SK-N-SH treated with all-trans-retinoic acid at 6 μM for 48 hours (cell line): ENCODE results near the gene ETS1.

Source experiments
- CSDC2 ChIP-seq: fragments of 250-450 bp; sonication (Bioruptor Pico); IDR thresholded peaks from 2 replicates; pipeline ENCODE4 v1.5.0; 2020; ENCODE audit warnings: mild to moderate bottlenecking, moderate library complexity
- ESRRG ChIP-seq: fragments of 250-450 bp; sonication (Bioruptor Pico); IDR thresholded peaks from 2 replicates; pipeline ENCODE4 v1.6.1; 2021; ENCODE audit warnings: mild to moderate bottlenecking
- TCF4 ChIP-seq: fragments of 250-450 bp; sonication (Bioruptor Pico); IDR thresholded peaks from 2 replicates; pipeline ENCODE4 v1.8.0; 2021; ENCODE audit warnings: mild to moderate bottlenecking, moderate library complexity, borderline replicate concordance
- ZC3H10 ChIP-seq: fragments of 250-450 bp; sonication (Bioruptor Pico); IDR thresholded peaks from 2 replicates; pipeline ENCODE4 v1.5.1; 2021; ENCODE audit warnings: mild to moderate bottlenecking, moderate library complexity
- TF ChIP-seq, protein P1 (sequence below): fragments of 250-450 bp; sonication (Bioruptor Pico); IDR thresholded peaks from 2 replicates; pipeline ENCODE4 v1.8.0; 2020; ENCODE audit warnings: mild to moderate bottlenecking, moderate library complexity, borderline replicate concordance
- TF ChIP-seq, protein P2 (sequence below): fragments of 250-450 bp; sonication (Bioruptor Pico); IDR thresholded peaks from 2 replicates; pipeline ENCODE4 v1.8.0; 2021; ENCODE audit warnings: low read depth, mild to moderate bottlenecking, moderate library complexity, borderline replicate concordance

DNA sequence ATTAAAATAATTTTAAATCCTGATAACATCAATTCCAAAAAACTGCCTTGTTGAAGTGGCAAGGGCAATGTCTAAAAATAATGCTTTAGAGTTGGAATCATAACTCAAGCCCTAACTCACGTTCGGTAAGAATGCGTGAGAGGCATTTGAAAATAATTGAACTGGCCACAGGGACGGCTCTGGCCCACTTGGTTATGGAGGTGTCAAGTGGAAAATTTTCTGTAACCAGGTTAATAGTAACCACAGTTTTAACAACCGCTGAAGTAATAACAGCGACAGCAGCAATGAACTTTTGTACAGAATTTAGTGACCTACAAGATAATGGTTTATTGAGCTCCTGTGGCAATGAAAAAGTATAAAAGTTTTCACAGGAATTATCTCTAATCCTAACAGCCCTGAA, 79.4 kb downstream of the ETS1 start:
- TF ChIP-seq CSDC2 (CRISPR knock-in tag) (no peak), ZC3H10 (CRISPR knock-in tag) (no peak), ESRRG (CRISPR knock-in tag) (no peak), TCF4 (CRISPR knock-in tag) (no peak)
- TF ChIP-seq, protein P1, sequence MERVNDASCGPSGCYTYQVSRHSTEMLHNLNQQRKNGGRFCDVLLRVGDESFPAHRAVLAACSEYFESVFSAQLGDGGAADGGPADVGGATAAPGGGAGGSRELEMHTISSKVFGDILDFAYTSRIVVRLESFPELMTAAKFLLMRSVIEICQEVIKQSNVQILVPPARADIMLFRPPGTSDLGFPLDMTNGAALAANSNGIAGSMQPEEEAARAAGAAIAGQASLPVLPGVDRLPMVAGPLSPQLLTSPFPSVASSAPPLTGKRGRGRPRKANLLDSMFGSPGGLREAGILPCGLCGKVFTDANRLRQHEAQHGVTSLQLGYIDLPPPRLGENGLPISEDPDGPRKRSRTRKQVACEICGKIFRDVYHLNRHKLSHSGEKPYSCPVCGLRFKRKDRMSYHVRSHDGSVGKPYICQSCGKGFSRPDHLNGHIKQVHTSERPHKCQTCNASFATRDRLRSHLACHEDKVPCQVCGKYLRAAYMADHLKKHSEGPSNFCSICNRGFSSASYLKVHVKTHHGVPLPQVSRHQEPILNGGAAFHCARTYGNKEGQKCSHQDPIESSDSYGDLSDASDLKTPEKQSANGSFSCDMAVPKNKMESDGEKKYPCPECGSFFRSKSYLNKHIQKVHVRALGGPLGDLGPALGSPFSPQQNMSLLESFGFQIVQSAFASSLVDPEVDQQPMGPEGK (CRISPR knock-in tag): no peak
- TF ChIP-seq, protein P2, sequence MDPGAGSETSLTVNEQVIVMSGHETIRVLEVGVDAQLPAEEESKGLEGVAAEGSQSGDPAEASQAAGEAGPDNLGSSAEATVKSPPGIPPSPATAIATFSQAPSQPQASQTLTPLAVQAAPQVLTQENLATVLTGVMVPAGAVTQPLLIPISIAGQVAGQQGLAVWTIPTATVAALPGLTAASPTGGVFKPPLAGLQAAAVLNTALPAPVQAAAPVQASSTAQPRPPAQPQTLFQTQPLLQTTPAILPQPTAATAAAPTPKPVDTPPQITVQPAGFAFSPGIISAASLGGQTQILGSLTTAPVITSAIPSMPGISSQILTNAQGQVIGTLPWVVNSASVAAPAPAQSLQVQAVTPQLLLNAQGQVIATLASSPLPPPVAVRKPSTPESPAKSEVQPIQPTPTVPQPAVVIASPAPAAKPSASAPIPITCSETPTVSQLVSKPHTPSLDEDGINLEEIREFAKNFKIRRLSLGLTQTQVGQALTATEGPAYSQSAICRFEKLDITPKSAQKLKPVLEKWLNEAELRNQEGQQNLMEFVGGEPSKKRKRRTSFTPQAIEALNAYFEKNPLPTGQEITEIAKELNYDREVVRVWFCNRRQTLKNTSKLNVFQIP (CRISPR knock-in tag): no peak
